B cell (primary cell): Measurements from ENCODE around the gene CSN3. TPM values are rescaled to one million over a fixed set of nuclear protein-coding genes. Genes with fewer than 3 reads are reported as not detected.

ENCODE experiments used
- ATAC-seq: fragments of 200-7000 bp; cut with Tn5 transposase; one replicate; pipeline ENCODE4 v1.10.0; 2021; ENCODE audit warnings: low read depth, mild to moderate bottlenecking, moderate number of reproducible peaks, moderate library complexity
- CTCF ChIA-PET: fragments of 350-600 bp; sonication (Branson Sonifier 250); formaldehyde crosslinking; loops from one replicate; lab custom pipeline; 2021; ENCODE audit warnings: antibody characterized with exemption, inconsistent platforms; lab: Charles Lee
- POLR2A ChIA-PET: fragments of 350-600 bp; sonication (Branson Sonifier 250); formaldehyde crosslinking; loops from one replicate; lab custom pipeline; 2021; ENCODE audit warnings: antibody characterized with exemption; lab: Charles Lee
- DNase-seq: peaks from one replicate; pipeline ENCODE4 v3.0.0; 2013
- H2AFZ ChIP-seq: 2 replicates; pipeline ENCODE4 v1.6.1; 2012; ENCODE audit warnings: mild to moderate bottlenecking, low read depth, low read length; ENCODE audit not compliant: insufficient read depth, poor library complexity, severe bottlenecking
- H3K27ac ChIP-seq, 2 donors: 1 replicate in 1 of 2; 2 replicates in 1 of 2; pipeline ENCODE4 v1.5.1; 2012 to 2013; ENCODE audit warnings: low read length in 2 of 2, mild to moderate bottlenecking in 2 of 2, moderate library complexity in 1 of 2
- H3K27me3 ChIP-seq, 4 experiments: fragments of 200-600 bp in 1 of 4; sonication (generic) in 1 of 4; replicated peaks in 1 of 4; 1 replicate in 2 of 4; 2 replicates in 2 of 4; pipeline versions ENCODE4 v1.6.1 to v1.7.0; 2013 to 2016; ENCODE audit warnings: low read length in 3 of 4, mild to moderate bottlenecking in 2 of 4, mixed read lengths in 1 of 4, moderate library complexity in 1 of 4; ENCODE audit not compliant: insufficient read depth in 4 of 4, control insufficient read depth in 3 of 4; ENCODE audit errors: control extremely low read depth in 1 of 4
- H3K36me3 ChIP-seq, 2 experiments: replicated peaks in 1 of 2; 1 replicate in 1 of 2; 2 replicates in 1 of 2; pipeline versions ENCODE4 v1.6.1 to v1.7.1; 2013; ENCODE audit warnings: low read length in 1 of 2; ENCODE audit not compliant: insufficient read depth in 2 of 2, control insufficient read depth in 1 of 2; ENCODE audit errors: control extremely low read depth in 1 of 2, extremely low read depth in 1 of 2
- H3K4me1 ChIP-seq, 2 donors: fragments of 200-600 bp in 1 of 2; sonication (generic) in 1 of 2; 1 replicate in 1 of 2; 2 replicates in 1 of 2; pipeline versions ENCODE4 v1.5.1 to v1.6.1; 2013 to 2017; ENCODE audit warnings: low read length in 2 of 2; ENCODE audit not compliant: control insufficient read depth in 2 of 2, insufficient read depth in 2 of 2
- H3K4me2 ChIP-seq: replicated peaks from 2 replicates; pipeline ENCODE3; 2012; ENCODE audit warnings: mild to moderate bottlenecking, low read depth, low read length; ENCODE audit not compliant: poor library complexity, severe bottlenecking
- H3K4me3 ChIP-seq, 5 experiments: fragments of 200-600 bp in 1 of 5; sonication (generic) in 1 of 5; 1 replicate in 3 of 5; 2 replicates in 2 of 5; pipeline versions ENCODE4 v1.5.1 to v1.7.0; 2011 to 2016; ENCODE audit warnings: low read length in 4 of 5, mild to moderate bottlenecking in 4 of 5, low read depth in 2 of 5, control low read depth in 1 of 5, moderate library complexity in 1 of 5; ENCODE audit not compliant: insufficient read depth in 1 of 5; ENCODE audit errors: control extremely low read depth in 1 of 5, extremely low read depth in 1 of 5
- H3K79me2 ChIP-seq: fragments of 200-600 bp; sonication (generic); one replicate; pipeline ENCODE4 v1.6.0; 2016; ENCODE audit warnings: low read length; ENCODE audit not compliant: control insufficient read depth, insufficient read depth
- H3K9ac ChIP-seq: fragments of 200-600 bp; sonication (generic); 2 replicates; pipeline ENCODE4 v1.6.1; 2017; ENCODE audit warnings: mild to moderate bottlenecking, low read length, moderate library complexity
- H3K9me3 ChIP-seq, 3 donors: one replicate each; pipeline versions ENCODE4 v1.6.1 to v1.7.1; 2013; ENCODE audit warnings: low read length in 2 of 3; ENCODE audit not compliant: control insufficient read depth in 2 of 3, insufficient read depth in 1 of 3; ENCODE audit errors: control extremely low read depth in 1 of 3
- H4K20me1 ChIP-seq: 2 replicates; pipeline ENCODE4 v1.6.0; 2012; ENCODE audit warnings: mild to moderate bottlenecking, low read length; ENCODE audit not compliant: insufficient read depth, control insufficient read depth, poor library complexity, severe bottlenecking
- H3K27ac Mint-ChIP-seq: one replicate; pipeline ENCODE4 v1.8.0; 2021; ENCODE audit warnings: mixed read lengths
- H3K27me3 Mint-ChIP-seq: one replicate; pipeline ENCODE4 v1.8.0; 2021; ENCODE audit warnings: mixed read lengths
- H3K4me1 Mint-ChIP-seq: one replicate; pipeline ENCODE4 v1.8.0; 2021; ENCODE audit warnings: mixed read lengths
- H3K4me3 Mint-ChIP-seq: one replicate; pipeline ENCODE4 v1.8.0; 2021; ENCODE audit warnings: mixed read lengths
- H3K9me3 Mint-ChIP-seq: one replicate; pipeline ENCODE4 v1.8.0; 2022; ENCODE audit warnings: mixed read lengths; ENCODE audit not compliant: insufficient read depth
- EZH2 ChIP-seq: IDR thresholded peaks from 2 replicates; pipeline ENCODE4 v1.6.1; 2012; ENCODE audit warnings: borderline replicate concordance, low read depth, mild to moderate bottlenecking, moderate library complexity, low read length; ENCODE audit not compliant: insufficient read depth, poor library complexity, severe bottlenecking
- WGBS: methylation state at CpG from one replicate; pipeline ENCODE4 v1.1.5; 2013; ENCODE audit warnings: missing lambda C conversion rate; ENCODE audit not compliant: insufficient coverage; 5-methylcytosine and 5-hydroxymethylcytosine counted together
- intact Hi-C: fragments of 100-400 bp; cut with micrococcal nuclease; formaldehyde crosslinking; loops from one replicate; pipeline ENCODE4 v1.10.0; 2022
- polyA plus RNA-seq: library from polyadenylated mRNA; depleted of rRNA; stranded (reverse); fragments of >200 nt; gene quantifications from 2 replicates; pipeline ENCODE4 v1.2.3, GENCODE V29; 2012
- total RNA-seq, 2 donors: library from RNA; stranded (reverse); fragments of 120-200 nt in 1 of 2; gene quantifications; 1 replicate in 1 of 2; 2 replicates in 1 of 2; pipeline versions ENCODE4 v1.2.3 to v1.2.4, GENCODE V29; 2013 to 2022
- TF ChIP-seq, protein P1 (sequence below): fragments of 200-600 bp; IDR thresholded peaks from one replicate; pipeline ENCODE4 v1.8.0; 2022; ENCODE audit warnings: antibody characterized with exemption, mild to moderate bottlenecking

The CSN3 gene
- total and polyA plus RNA-seq, 2 donors (not counting 1 experiment from before 2014, with no cell fraction given), result not detected

- no peak overlapping the region for H3K27ac Mint-ChIP-seq
- POLR2A ChIA-PET, result no interaction called here
- CTCF ChIA-PET, result no interaction called here
These were observed 34.7 kb downstream of the CSN3 start for GRCh38 chr4:70277121-70277520.

GRCh38 chr4:70280567-70280966 is 38.2 kb downstream of the CSN3 start:
- H3K9ac ChIP-seq, result no peak overlapping the region
- Mint-ChIP-seq H3K27ac (no peak overlapping the region), H3K9me3 (no peaks in the 10 kb centered on the region), H3K27me3 (no peaks in the 10 kb centered on the region), H3K4me1 (no peaks in the 10 kb centered on the region), H3K4me3 (no peak overlapping the region)
- H2AFZ ChIP-seq, result no peak overlapping the region
- 50% methylated on average over 1 of the region's 1 CpG for WGBS
- ChIA-PET CTCF (no interaction called here), POLR2A (no interaction called here)
- H3K4me2 ChIP-seq, result no peak overlapping the region
- no peaks in the 10 kb centered on the region for H3K27me3 ChIP-seq
- intact Hi-C loops, result no loop called here
- no peaks in the 10 kb centered on the region for H3K79me2 ChIP-seq
- ATAC-seq (no peak), DNase-seq (no peak)
- H3K27ac ChIP-seq, result no peak overlapping the region
- peaks cover 0 to 2% (median 0%) of the 10 kb centered on the region in 3 donors for H3K9me3 ChIP-seq
- no peaks in the 10 kb centered on the region for H4K20me1 ChIP-seq
- TF ChIP-seq, protein P1, sequence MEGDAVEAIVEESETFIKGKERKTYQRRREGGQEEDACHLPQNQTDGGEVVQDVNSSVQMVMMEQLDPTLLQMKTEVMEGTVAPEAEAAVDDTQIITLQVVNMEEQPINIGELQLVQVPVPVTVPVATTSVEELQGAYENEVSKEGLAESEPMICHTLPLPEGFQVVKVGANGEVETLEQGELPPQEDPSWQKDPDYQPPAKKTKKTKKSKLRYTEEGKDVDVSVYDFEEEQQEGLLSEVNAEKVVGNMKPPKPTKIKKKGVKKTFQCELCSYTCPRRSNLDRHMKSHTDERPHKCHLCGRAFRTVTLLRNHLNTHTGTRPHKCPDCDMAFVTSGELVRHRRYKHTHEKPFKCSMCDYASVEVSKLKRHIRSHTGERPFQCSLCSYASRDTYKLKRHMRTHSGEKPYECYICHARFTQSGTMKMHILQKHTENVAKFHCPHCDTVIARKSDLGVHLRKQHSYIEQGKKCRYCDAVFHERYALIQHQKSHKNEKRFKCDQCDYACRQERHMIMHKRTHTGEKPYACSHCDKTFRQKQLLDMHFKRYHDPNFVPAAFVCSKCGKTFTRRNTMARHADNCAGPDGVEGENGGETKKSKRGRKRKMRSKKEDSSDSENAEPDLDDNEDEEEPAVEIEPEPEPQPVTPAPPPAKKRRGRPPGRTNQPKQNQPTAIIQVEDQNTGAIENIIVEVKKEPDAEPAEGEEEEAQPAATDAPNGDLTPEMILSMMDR, result no peak
- TF ChIP-seq EZH2, result no peak
- no peaks in the 10 kb centered on the region for H3K4me1 ChIP-seq
- H3K36me3 ChIP-seq, result no peaks in the 10 kb centered on the region
- no peak overlapping the region for H3K4me3 ChIP-seq

More at GRCh38 chr4:70277121-70277520, 34.7 kb downstream of the CSN3 start:
- intact Hi-C loops, result no loop called here
- Histone ChIP-seq H3K27me3 (no peaks in the 10 kb centered on the region), H3K9me3 (peaks cover 0 to 2% (median 0%) of the 10 kb centered on the region in 3 donors), H3K79me2 (no peaks in the 10 kb centered on the region), H3K27ac (no peak overlapping the region), H4K20me1 (no peaks in the 10 kb centered on the region), H3K4me2 (no peak overlapping the region), H3K4me3 (no peak overlapping the region), H3K4me1 (no peaks in the 10 kb centered on the region), H3K9ac (no peak overlapping the region), H2AFZ (no peak overlapping the region), H3K36me3 (no peaks in the 10 kb centered on the region)
- no peaks in the 10 kb centered on the region for H3K9me3 Mint-ChIP-seq
- no peaks in the 10 kb centered on the region for H3K4me1 Mint-ChIP-seq
- WGBS, result no CpG with 5 or more reads among the region's 2 CpGs
- TF ChIP-seq, protein P1, result no peak
- no peak for TF ChIP-seq EZH2
- H3K4me3 Mint-ChIP-seq, result no peak overlapping the region
- no peak for DNase-seq
- no peak for ATAC-seq
- H3K27me3 Mint-ChIP-seq, result no peaks in the 10 kb centered on the region
